Natural killer cell (primary cell): ENCODE results near the gene KIF1A. TPM values are rescaled to one million over a fixed set of nuclear protein-coding genes. Genes with fewer than 3 reads are reported as not detected.

Experiments
- ATAC-seq, 3 donors: fragments of 150-1000 bp in 2 of 3; fragments of 200-7000 bp in 1 of 3; cut with Tn5 transposase; 1 replicate in 1 of 3; 2 replicates in 2 of 3; pipeline ENCODE4 v1.10.0; 2021; ENCODE audit warnings: mild to moderate bottlenecking in 2 of 3, moderate library complexity in 2 of 3
- DNase-seq, 2 donors: peaks; one replicate each; pipeline versions ENCODE4 v3.0.0 to v3.0.0-alpha.2; 2013 to 2021; ENCODE audit warnings: mixed read lengths in 1 of 2
- H3K27ac ChIP-seq: one replicate; pipeline ENCODE4 v1.5.1; 2013; ENCODE audit warnings: mild to moderate bottlenecking, low read length
- H3K27me3 ChIP-seq: one replicate; pipeline ENCODE4 v1.6.1; 2013; ENCODE audit warnings: low read length; ENCODE audit not compliant: control insufficient read depth, insufficient read depth
- H3K36me3 ChIP-seq: one replicate; pipeline ENCODE4 v1.6.1; 2013; ENCODE audit warnings: low read length; ENCODE audit not compliant: control insufficient read depth, insufficient read depth
- H3K4me1 ChIP-seq: one replicate; pipeline ENCODE4 v1.6.1; 2013; ENCODE audit warnings: low read length; ENCODE audit not compliant: control insufficient read depth, insufficient read depth
- H3K4me3 ChIP-seq: one replicate; pipeline ENCODE4 v1.5.1; 2013; ENCODE audit warnings: low read length
- H3K9me3 ChIP-seq: one replicate; pipeline ENCODE4 v1.6.1; 2013; ENCODE audit warnings: low read length; ENCODE audit not compliant: control insufficient read depth, insufficient read depth
- H3K27ac Mint-ChIP-seq, 2 donors: one replicate each; pipeline ENCODE4 v1.8.0; 2022; ENCODE audit warnings: mild to moderate bottlenecking in 2 of 2, mixed read lengths in 2 of 2, moderate library complexity in 1 of 2
- H3K27me3 Mint-ChIP-seq, 2 donors: one replicate each; pipeline ENCODE4 v1.8.0; 2022; ENCODE audit warnings: low read depth in 2 of 2, mixed read lengths in 2 of 2
- H3K36me3 Mint-ChIP-seq: one replicate; pipeline ENCODE4 v1.8.0; 2022; ENCODE audit warnings: mixed read lengths
- H3K4me1 Mint-ChIP-seq, 2 donors: one replicate each; pipeline ENCODE4 v1.8.0; 2022; ENCODE audit warnings: mixed read lengths in 2 of 2
- H3K4me3 Mint-ChIP-seq: one replicate; pipeline ENCODE4 v1.8.0; 2022; ENCODE audit warnings: mild to moderate bottlenecking, moderate library complexity, mixed read lengths
- H3K9me3 Mint-ChIP-seq, 2 donors: one replicate each; pipeline ENCODE4 v1.8.0; 2022; ENCODE audit warnings: mixed read lengths in 2 of 2
- WGBS: methylation state at CpG from one replicate; pipeline ENCODE4 v1.1.7; 2013; ENCODE audit warnings: missing lambda C conversion rate; ENCODE audit not compliant: insufficient coverage; 5-methylcytosine and 5-hydroxymethylcytosine counted together
- intact Hi-C: fragments of 100-400 bp; cut with micrococcal nuclease; formaldehyde crosslinking; loops from one replicate; pipeline ENCODE4 v1.14.2; 2022
- total RNA-seq, 4 donors: library from RNA; stranded (reverse); fragments of 120-200 nt in 1 of 4; gene quantifications; one replicate each; pipeline versions ENCODE4 v1.2.3 to v1.2.4, GENCODE V29; 2013 to 2022
- TF ChIP-seq, protein P1 (sequence below): fragments of 200-600 bp; IDR thresholded peaks from one replicate; pipeline ENCODE4 v1.8.0; 2022; ENCODE audit warnings: antibody characterized with exemption

KIF1A gene
- total RNA-seq, 3 donors from 2014 or later (not counting 1 experiment from before 2014, with no cell fraction given) = 0.09 TPM; not detected in 2

DNA sequence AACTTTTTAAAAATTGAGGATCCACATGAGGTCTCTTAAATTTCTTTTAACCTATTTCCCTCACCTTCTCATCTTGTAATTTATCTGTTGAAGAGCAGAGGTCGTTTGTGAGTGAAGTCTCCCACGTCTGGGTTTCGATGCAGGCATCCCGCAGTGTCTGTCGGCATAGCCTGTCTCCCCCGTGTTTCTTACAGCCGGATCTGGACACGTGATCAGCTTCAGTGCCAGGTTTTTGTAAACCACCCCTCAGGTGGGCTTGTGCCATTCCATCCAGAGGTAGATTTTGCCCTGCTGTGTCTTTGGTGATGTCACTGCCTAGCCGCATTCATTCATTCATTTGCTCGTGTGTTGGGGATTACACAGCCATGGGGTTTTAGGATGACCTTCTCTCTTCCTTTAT, 112.2 kb downstream of the KIF1A start:
- Mint-ChIP-seq H3K9me3 (no peaks in the 10 kb centered on the region), H3K36me3 (no peaks in the 10 kb centered on the region), H3K27ac (no peak overlapping the region), H3K27me3 (peaks cover 11% of the 10 kb centered on the region in 2 donors), H3K4me3 (no peak overlapping the region), H3K4me1 (peaks cover 8 to 11% of the 10 kb centered on the region in 2 donors)
- no peaks in the 10 kb centered on the region for H3K9me3 ChIP-seq
- H3K4me1 ChIP-seq = no peaks in the 10 kb centered on the region
- DNase-seq (no peak), ATAC-seq (no peak)
- no peak overlapping the region for H3K27ac ChIP-seq
- TF ChIP-seq, protein P1, sequence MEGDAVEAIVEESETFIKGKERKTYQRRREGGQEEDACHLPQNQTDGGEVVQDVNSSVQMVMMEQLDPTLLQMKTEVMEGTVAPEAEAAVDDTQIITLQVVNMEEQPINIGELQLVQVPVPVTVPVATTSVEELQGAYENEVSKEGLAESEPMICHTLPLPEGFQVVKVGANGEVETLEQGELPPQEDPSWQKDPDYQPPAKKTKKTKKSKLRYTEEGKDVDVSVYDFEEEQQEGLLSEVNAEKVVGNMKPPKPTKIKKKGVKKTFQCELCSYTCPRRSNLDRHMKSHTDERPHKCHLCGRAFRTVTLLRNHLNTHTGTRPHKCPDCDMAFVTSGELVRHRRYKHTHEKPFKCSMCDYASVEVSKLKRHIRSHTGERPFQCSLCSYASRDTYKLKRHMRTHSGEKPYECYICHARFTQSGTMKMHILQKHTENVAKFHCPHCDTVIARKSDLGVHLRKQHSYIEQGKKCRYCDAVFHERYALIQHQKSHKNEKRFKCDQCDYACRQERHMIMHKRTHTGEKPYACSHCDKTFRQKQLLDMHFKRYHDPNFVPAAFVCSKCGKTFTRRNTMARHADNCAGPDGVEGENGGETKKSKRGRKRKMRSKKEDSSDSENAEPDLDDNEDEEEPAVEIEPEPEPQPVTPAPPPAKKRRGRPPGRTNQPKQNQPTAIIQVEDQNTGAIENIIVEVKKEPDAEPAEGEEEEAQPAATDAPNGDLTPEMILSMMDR = no peak
- H3K36me3 ChIP-seq = no peaks in the 10 kb centered on the region
- intact Hi-C loops = loop anchor here (10.0 kb wide), 1 partner anchor 193 kb away; no protein-coding TSS in a partner anchor
- peaks cover 2% of the 10 kb centered on the region for H3K27me3 ChIP-seq
- no peak overlapping the region for H3K4me3 ChIP-seq
- WGBS = 90% methylated on average over 10 of the region's 10 CpGs

DNA sequence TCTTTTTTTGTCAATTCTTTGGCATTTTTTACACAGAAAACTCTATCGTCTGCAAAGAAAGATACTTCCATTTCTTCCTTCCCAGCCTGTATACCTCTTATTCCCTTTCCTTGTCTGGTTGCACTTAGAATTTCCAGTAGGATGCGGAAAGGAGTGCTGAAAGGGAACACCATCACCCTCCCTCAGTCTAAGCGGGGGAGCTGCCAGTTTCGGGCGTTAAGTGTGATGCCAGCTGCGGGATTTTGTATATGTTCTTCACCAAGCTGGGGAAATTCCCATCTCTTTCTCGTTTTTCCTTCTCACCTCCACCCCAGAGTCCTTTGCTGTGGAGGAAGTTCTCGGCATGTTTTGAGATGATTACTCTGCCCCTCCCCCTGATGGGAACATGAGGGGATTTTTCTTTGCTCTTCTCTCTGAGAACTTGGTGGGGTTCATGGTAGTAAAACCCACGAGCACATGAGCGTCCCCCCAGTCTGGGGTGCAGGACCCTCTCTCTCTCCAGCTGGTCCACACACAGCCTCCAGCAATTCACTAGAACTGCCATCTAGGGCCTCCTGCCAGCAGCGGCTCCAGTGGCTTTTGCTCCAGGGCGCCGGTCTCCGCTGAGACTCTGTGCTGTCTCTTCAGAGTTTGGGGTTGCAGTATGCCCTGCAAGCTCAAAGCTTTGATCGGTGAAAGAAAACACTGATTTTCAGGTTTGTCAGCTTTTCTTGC, 112.8 kb downstream of the KIF1A start:
- 87% methylated on average over 13 of the region's 15 CpGs for WGBS
- peaks cover 2% of the 10 kb centered on the region for H3K27me3 ChIP-seq
- no peak for DNase-seq
- no peak for ATAC-seq
- H3K4me1 Mint-ChIP-seq = peaks cover 8 to 11% of the 10 kb centered on the region in 2 donors
- no peak overlapping the region for H3K27ac ChIP-seq
- no peak overlapping the region for H3K27ac Mint-ChIP-seq
- no peak overlapping the region for H3K4me3 Mint-ChIP-seq
- no peaks in the 10 kb centered on the region for H3K36me3 ChIP-seq
- H3K27me3 Mint-ChIP-seq = peaks cover 11% of the 10 kb centered on the region in 2 donors
- no peaks in the 10 kb centered on the region for H3K9me3 ChIP-seq
- intact Hi-C loops = loop anchor here (10.0 kb wide), 1 partner anchor 192 kb away; no protein-coding TSS in a partner anchor
- TF ChIP-seq, protein P1 = no peak
- H3K9me3 Mint-ChIP-seq = no peaks in the 10 kb centered on the region
- H3K4me1 ChIP-seq = no peaks in the 10 kb centered on the region
- no peaks in the 10 kb centered on the region for H3K36me3 Mint-ChIP-seq
- no peak overlapping the region for H3K4me3 ChIP-seq

DNA sequence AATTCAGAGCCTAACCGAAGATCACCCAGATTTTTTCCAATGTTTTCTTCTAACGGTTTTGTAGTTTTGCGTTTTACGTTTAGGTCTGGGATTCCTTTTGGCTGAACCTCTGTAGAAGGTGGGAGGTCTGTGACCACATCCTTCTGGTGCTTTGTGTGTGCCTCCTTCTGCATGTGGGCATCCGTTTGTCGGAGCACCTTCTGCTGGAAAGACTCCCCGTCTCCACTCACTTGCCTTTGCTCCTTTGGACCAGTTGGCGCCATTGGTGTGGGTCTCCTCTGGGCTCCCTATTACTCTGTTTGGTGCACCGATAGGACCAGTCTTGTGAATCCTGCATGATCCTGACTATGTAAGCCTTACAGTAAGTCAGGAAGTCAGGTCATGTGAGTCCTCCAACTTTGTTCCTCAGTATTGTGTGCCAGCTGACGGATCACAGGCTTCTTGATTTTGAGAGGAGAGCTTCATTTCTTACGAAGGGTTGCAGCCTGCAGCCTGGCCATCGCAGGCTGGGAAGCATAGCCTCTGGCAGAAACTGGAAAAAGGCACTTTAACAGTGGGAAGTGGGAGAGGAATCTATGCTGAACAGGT, 114.7 kb downstream of the KIF1A start:
- DNase-seq (peak in 1 of 2 donors; percentile 37), ATAC-seq (no peak)
- H3K27me3 Mint-ChIP-seq = peaks cover 11% of the 10 kb centered on the region in 2 donors
- no peak overlapping the region for H3K27ac Mint-ChIP-seq
- Histone ChIP-seq H3K27ac (no peak overlapping the region), H3K27me3 (peaks cover 2% of the 10 kb centered on the region), H3K4me3 (no peak overlapping the region), H3K9me3 (no peaks in the 10 kb centered on the region), H3K36me3 (no peaks in the 10 kb centered on the region), H3K4me1 (no peaks in the 10 kb centered on the region)
- no peaks in the 10 kb centered on the region for H3K9me3 Mint-ChIP-seq
- TF ChIP-seq, protein P1 = no peak
- WGBS = 21% methylated on average over 12 of the region's 12 CpGs
- H3K4me3 Mint-ChIP-seq = no peak overlapping the region
- H3K4me1 Mint-ChIP-seq = peaks cover 8 to 11% of the 10 kb centered on the region in 2 donors
- intact Hi-C loops = loop anchor here (10.0 kb wide), 1 partner anchor 190 kb away; no protein-coding TSS in a partner anchor
- H3K36me3 Mint-ChIP-seq = no peaks in the 10 kb centered on the region
